Measurements from ENCODE around the gene LRRC45.

DNA sequence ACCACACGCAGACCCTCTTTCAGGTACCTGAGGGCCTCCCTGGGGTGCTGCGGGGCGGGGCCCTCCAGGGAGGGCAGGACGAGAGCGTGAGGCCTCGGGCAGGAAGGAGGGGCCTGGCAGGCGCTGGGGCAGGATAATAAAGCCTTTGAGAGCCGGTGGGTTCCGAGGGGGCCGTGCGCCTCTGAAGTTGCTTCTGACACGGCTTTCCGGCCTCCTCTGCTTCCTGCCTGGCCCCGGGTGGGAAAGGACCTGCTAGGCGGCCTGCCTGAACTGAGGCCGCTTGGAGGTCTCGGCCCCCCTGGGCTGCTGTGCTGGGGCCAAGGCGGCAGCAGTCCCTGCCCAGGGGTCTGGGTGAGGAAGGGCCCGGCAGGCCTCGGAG, 10.9 kb upstream of the LRRC45 start:
- no peak for TF ChIP-seq POLR2AphosphoS5 (IDR thresholded peaks at IDR 0.05; ENCODE audit: low read depth, low read length)
- TF ChIP-seq SIN3A (IDR thresholded peaks at IDR 0.05; ENCODE audit: borderline replicate concordance, insufficient read depth, low read length) = no peak
- no peak for TF ChIP-seq TAF1 (IDR thresholded peaks at IDR 0.05; ENCODE audit: borderline replicate concordance, insufficient read depth, low read length)
- TF ChIP-seq, protein P1, sequence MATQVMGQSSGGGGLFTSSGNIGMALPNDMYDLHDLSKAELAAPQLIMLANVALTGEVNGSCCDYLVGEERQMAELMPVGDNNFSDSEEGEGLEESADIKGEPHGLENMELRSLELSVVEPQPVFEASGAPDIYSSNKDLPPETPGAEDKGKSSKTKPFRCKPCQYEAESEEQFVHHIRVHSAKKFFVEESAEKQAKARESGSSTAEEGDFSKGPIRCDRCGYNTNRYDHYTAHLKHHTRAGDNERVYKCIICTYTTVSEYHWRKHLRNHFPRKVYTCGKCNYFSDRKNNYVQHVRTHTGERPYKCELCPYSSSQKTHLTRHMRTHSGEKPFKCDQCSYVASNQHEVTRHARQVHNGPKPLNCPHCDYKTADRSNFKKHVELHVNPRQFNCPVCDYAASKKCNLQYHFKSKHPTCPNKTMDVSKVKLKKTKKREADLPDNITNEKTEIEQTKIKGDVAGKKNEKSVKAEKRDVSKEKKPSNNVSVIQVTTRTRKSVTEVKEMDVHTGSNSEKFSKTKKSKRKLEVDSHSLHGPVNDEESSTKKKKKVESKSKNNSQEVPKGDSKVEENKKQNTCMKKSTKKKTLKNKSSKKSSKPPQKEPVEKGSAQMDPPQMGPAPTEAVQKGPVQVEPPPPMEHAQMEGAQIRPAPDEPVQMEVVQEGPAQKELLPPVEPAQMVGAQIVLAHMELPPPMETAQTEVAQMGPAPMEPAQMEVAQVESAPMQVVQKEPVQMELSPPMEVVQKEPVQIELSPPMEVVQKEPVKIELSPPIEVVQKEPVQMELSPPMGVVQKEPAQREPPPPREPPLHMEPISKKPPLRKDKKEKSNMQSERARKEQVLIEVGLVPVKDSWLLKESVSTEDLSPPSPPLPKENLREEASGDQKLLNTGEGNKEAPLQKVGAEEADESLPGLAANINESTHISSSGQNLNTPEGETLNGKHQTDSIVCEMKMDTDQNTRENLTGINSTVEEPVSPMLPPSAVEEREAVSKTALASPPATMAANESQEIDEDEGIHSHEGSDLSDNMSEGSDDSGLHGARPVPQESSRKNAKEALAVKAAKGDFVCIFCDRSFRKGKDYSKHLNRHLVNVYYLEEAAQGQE (IDR thresholded peaks at IDR 0.05; ENCODE audit: insufficient read depth in 1 of 2, low read depth in 2 of 2, low read length in 2 of 2) = no peak
- no peak for TF ChIP-seq FOXP2 (optimal IDR thresholded peaks at IDR 0.05; ENCODE audit: borderline replicate concordance, extremely low read depth, extremely low read length, insufficient read depth)
